Bronchial smooth muscle cell (primary cell): ENCODE data around the gene SCN3A. TPM values are rescaled to one million over a fixed set of nuclear protein-coding genes. Genes with fewer than 3 reads are reported as not detected.

Experiments used
- total RNA-seq: library from RNA; depleted of rRNA; stranded (reverse); fragments of >200 nt; gene quantifications from 2 replicates; pipeline ENCODE4 v1.2.1, GENCODE V29; 2014

Gene SCN3A
- total RNA-seq, result 0.17 and 0.47 TPM in 2 replicates

GRCh38 chr2:165203689-165204559 is at the start of gene SCN3A:
Gene SCN3A (minus strand): TSS chr2:165204050. CDS start chr2:165176394, 27,656 bp downstream.

GRCh38 chr2:165239230-165239629 is 35.4 kb upstream of the SCN3A start, which contains the start of gene SCN2A:
Gene SCN2A (plus strand): TSS chr2:165239414. CDS start chr2:165295824, 56,410 bp downstream.

Other genes starting within 250 kb of the SCN3A start
- 0.09 and 0.47 TPM in 2 replicates for gene SLC38A11, start 248.5 kb downstream of the SCN3A start, total RNA-seq
- gene SCN2A, start 35.4 kb upstream of the SCN3A start, total RNA-seq, result 3.3 and 10.9 TPM in 2 replicates